RWPE1 (cell line): ENCODE measurements around the gene GUCA1C.

Experiments
- CTCF ChIA-PET: fragments of 350-600 bp; sonication (Branson Sonifier 250); formaldehyde crosslinking; extraction: SDS; loops from one replicate; lab custom pipeline; 2021; lab: Yijun Ruan, JAX
- POLR2A ChIA-PET: fragments of 400-600 bp; formaldehyde crosslinking; extraction: SDS; loops from one replicate; lab custom pipeline; 2020; ENCODE audit warnings: antibody characterized with exemption; ENCODE audit not compliant: low non-redundant PET; lab: Yijun Ruan, JAX
- DNase-seq: peaks from one replicate; pipeline ENCODE4 v3.0.0; 2012; ENCODE audit warnings: low spot score
- H3K27ac ChIP-seq: fragments of 450-650 bp; 2 replicates; pipeline ENCODE4 v1.5.1; 2017
- TF ChIP-seq, protein P1 (sequence below): fragments of 450-650 bp; conservative IDR thresholded peaks from 2 replicates; pipeline ENCODE4 v1.5.1; 2017; ENCODE audit warnings: low read depth, mild to moderate bottlenecking

Gene GUCA1C

DNA sequence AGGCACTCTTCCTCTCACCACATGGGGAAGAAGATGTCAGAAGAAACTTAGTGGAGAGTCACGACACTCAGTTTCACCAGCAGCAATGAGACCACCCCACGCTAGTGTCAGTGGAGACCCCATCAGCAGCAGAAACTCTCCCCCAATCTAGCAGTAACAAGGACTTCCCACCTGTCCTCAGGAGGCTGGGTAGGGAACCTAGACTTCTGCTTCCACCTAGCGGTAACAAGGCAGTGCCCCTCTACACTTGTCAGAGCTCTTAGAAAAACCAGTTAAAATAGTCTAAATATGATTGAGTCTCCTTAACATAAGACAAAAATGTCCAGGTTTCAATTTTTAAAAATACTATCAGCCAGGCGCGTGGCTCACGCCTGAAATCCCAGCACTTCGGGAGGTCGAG is 73.8 kb downstream of the GUCA1C start:
- DNase-seq = peak; percentile 9
- POLR2A ChIA-PET = no interaction called here
- CTCF ChIA-PET = interaction anchor here (0.6 to 0.8 kb wide), 2 partner anchors 35 to 60 kb away, joined by 3 read pairs; no protein-coding TSS in a partner anchor

DNA sequence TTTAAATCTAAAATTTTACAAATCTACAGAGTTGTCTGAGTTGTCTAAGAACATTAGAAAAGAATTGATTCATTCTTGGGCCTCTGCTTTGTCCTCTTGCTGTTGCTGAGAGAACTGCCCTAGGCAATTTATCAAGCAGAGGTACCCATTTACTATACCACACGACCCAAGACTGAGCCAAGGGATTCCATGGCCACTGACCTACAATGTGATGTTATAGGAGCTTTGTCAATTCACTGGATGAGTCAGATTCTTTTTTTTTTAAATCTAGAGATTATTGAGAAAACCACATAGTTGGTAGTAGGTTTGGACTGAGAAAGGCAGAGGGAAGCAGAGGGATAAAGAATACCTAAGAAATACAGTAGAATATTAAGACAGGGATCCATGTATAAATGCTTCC is 75.8 kb downstream of the GUCA1C start:
- POLR2A ChIA-PET = no interaction called here
- TF ChIP-seq, protein P1, sequence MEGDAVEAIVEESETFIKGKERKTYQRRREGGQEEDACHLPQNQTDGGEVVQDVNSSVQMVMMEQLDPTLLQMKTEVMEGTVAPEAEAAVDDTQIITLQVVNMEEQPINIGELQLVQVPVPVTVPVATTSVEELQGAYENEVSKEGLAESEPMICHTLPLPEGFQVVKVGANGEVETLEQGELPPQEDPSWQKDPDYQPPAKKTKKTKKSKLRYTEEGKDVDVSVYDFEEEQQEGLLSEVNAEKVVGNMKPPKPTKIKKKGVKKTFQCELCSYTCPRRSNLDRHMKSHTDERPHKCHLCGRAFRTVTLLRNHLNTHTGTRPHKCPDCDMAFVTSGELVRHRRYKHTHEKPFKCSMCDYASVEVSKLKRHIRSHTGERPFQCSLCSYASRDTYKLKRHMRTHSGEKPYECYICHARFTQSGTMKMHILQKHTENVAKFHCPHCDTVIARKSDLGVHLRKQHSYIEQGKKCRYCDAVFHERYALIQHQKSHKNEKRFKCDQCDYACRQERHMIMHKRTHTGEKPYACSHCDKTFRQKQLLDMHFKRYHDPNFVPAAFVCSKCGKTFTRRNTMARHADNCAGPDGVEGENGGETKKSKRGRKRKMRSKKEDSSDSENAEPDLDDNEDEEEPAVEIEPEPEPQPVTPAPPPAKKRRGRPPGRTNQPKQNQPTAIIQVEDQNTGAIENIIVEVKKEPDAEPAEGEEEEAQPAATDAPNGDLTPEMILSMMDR = no peak

More for the DNA sequence above, 73.8 kb downstream of the GUCA1C start:
- TF ChIP-seq, protein P1 = no peak
- no peak overlapping the region for H3K27ac ChIP-seq

DNA sequence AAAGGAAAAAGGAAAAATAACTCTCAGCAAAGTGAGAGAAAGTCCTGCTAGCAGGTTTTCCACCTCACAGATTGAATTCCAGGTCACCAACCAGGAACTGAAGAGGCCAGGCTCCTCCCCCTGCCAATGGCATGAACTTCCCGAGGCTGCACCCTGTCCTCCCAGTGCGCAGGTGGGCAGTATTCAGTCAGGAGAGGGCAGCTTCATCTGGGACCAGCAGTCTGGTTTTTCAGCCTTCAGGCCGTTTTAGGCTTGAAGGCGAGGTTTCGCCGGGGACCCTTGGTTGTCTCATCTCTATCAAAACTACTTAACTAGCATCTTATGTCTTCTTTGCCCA is 89.9 kb downstream of the GUCA1C start:
- POLR2A ChIA-PET = no interaction called here
- TF ChIP-seq, protein P1 = no peak
- CTCF ChIA-PET = no interaction called here
- no peak for DNase-seq
- H3K27ac ChIP-seq = 0 out of 2 replicates have a peak overlapping the region, but pooled peaks have one; percentile 28

More for the DNA sequence above, 75.8 kb downstream of the GUCA1C start:
- no peak overlapping the region for H3K27ac ChIP-seq
- no peak for DNase-seq
- CTCF ChIA-PET = no interaction called here

DNA sequence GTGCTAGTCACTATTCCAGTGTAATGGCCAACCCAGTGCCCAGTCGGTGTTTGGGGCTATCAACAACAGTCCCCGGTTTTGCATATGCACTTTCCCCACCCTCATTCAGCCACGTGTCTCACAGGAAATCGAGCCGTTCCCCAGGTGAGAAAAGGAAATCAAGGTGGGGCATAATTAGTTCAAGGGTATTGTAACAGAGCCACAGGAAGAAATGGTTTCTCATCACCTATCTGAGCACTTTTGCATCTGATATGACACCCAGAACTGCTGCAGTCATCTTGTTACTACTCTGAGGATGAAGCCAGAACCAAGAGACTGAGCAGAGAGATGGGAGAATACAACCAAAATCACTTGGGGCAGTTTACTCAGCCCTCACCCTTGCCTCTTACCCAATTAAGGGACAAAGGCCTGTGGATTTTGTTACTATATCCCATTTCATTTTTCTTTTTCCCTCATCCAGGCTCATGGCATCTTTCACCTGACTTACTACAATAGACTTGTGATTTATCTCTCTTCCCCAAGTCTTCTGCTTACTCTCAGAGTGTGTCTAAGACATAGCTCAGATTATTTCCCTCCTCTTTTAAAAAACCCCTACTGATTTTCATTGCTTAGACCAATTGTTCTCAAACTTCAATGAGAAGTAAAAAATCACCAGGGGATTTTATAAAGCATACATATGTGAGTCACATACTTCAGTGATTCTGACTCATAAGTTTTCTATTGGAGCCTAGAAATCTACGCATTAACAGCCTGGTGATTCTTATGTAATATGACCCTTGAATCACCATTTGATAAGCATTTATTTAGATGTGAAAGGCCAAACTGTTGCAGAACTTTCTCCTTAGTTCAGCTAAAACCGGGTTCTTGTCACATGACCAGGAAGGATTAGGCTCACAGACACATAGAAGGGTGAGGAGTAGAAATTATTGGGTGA is 90.5 kb downstream of the GUCA1C start:
- POLR2A ChIA-PET = no interaction called here
- peak; percentile 80 for DNase-seq
- CTCF ChIA-PET = no interaction called here
- TF ChIP-seq, protein P1 = no peak
- H3K27ac ChIP-seq = 0 out of 2 replicates have a peak overlapping the region, but pooled peaks have one; percentile 28

DNA sequence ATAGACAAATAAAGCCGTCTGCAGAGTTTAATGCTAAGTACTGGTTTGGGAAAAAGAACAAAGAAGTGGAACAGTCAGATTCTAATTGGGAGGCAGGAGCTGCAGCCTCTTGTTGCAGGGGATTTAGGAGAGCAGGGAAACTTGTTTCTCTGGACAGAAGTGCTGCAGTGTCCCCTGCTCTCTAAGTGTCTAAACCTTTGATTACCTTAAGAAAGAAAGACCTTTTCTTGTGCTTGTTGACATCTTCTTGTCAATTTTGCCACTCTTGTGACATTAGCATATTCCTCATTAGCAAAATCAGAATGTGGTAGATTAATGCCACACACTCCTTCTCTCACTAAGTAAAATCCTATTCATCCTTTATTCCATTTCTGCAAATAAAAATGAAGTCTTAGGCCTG is 92.3 kb downstream of the GUCA1C start:
- DNase-seq = no peak
- CTCF ChIA-PET = no interaction called here
- POLR2A ChIA-PET = no interaction called here
- TF ChIP-seq, protein P1 = no peak
- H3K27ac ChIP-seq = no peak overlapping the region
